ENCODE measurements around the gene ZNF500. TPM values are rescaled to one million over a fixed set of nuclear protein-coding genes. Genes with fewer than 3 reads are reported as not detected.

ZNF500 gene
- total and polyA plus RNA-seq, 2 donors from 2014 or later: 4.9 to 18.3 TPM

DNA sequence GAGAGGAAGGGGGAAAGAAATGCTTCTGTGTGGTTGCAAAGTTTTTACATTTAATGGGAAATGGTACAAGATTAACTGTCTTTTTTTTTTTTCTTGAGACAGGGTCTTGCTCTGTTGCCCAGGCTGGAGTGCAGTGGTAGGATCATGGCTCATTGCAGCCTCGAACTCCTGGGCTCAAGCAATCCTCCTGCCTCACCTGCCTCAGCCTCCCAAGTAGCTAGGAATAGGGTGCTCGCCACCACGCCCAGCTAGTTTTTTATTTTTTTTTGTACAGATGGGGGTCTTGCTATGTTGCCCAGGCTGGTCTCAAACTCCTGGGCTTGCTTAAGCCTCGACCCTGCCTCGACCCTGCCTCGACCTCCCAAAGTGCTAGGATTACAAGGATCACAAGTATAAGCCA lies 39.3 kb upstream of the ZNF500 start:
- H3K27me3 ChIP-seq (ENCODE audit: control insufficient read depth, insufficient read depth, low read length): no peaks in the 10 kb centered on the region
- H3K9me3 ChIP-seq (ENCODE audit: control insufficient read depth in 2 of 3, insufficient read depth in 1 of 3, low read length in 3 of 3): no peaks in the 10 kb centered on the region
- peaks cover 4 to 15% (median 8%) of the 10 kb centered on the region in 3 donors for H3K36me3 ChIP-seq (ENCODE audit: control insufficient read depth in 2 of 3, insufficient read depth in 3 of 3, low read length in 3 of 3)
- no peak overlapping the region for H3K27ac ChIP-seq (ENCODE audit: low read depth in 2 of 2, low read length in 2 of 2)
- intact Hi-C loops (cut with DNase I): no loop called here
- H3K4me3 ChIP-seq (ENCODE audit: low read length in 3 of 3): no peak overlapping the region
- TF ChIP-seq, protein P1, sequence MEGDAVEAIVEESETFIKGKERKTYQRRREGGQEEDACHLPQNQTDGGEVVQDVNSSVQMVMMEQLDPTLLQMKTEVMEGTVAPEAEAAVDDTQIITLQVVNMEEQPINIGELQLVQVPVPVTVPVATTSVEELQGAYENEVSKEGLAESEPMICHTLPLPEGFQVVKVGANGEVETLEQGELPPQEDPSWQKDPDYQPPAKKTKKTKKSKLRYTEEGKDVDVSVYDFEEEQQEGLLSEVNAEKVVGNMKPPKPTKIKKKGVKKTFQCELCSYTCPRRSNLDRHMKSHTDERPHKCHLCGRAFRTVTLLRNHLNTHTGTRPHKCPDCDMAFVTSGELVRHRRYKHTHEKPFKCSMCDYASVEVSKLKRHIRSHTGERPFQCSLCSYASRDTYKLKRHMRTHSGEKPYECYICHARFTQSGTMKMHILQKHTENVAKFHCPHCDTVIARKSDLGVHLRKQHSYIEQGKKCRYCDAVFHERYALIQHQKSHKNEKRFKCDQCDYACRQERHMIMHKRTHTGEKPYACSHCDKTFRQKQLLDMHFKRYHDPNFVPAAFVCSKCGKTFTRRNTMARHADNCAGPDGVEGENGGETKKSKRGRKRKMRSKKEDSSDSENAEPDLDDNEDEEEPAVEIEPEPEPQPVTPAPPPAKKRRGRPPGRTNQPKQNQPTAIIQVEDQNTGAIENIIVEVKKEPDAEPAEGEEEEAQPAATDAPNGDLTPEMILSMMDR (IDR thresholded peaks at IDR 0.05; ENCODE audit: borderline replicate concordance, extremely low read depth, insufficient read depth): no peak
- H3K4me1 ChIP-seq (ENCODE audit: control insufficient read depth in 2 of 3, insufficient read depth in 2 of 3, low read depth in 1 of 3, low read length in 3 of 3): peaks cover 0 to 5% (median 0%) of the 10 kb centered on the region in 3 donors
- no peak overlapping the region for H3K9ac ChIP-seq (ENCODE audit: low read length in 3 of 3)
- FAIRE-seq: no peak
- DNase-seq: no peak

DNA sequence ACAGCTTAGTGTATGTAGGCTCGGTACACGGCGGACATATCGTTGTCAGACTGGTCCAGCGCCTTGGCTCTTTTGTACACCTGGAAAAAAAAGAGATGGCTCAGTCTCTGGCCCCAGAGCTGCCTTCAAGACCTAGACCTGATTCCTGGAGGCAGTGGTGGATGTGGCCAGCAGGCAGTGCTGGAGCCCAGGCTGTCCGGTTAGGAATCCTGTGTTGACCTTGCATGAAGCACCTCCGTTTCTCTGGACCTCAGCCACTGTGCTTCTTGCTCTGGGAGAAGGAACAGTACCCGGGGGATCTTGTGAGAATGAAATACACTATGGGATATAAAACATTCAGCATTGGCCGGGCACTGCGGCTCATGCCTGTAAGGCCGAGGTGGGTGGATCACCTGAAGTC lies 38.3 kb upstream of the ZNF500 start:
- TF ChIP-seq, protein P1 (IDR thresholded peaks at IDR 0.05; ENCODE audit: borderline replicate concordance, extremely low read depth, insufficient read depth): no peak
- FAIRE-seq: no peak
- Histone ChIP-seq H3K27me3 (ENCODE audit: control insufficient read depth, insufficient read depth, low read length) (no peaks in the 10 kb centered on the region), H3K27ac (ENCODE audit: low read depth in 2 of 2, low read length in 2 of 2) (no peak overlapping the region), H3K9me3 (ENCODE audit: control insufficient read depth in 2 of 3, insufficient read depth in 1 of 3, low read length in 3 of 3) (no peaks in the 10 kb centered on the region), H3K4me3 (ENCODE audit: low read length in 3 of 3) (no peak overlapping the region), H3K36me3 (ENCODE audit: control insufficient read depth in 2 of 3, insufficient read depth in 3 of 3, low read length in 3 of 3) (peaks cover 4 to 14% (median 8%) of the 10 kb centered on the region in 3 donors), H3K4me1 (ENCODE audit: control insufficient read depth in 2 of 3, insufficient read depth in 2 of 3, low read depth in 1 of 3, low read length in 3 of 3) (peaks cover 0 to 14% (median 0%) of the 10 kb centered on the region in 3 donors), H3K9ac (ENCODE audit: low read length in 3 of 3) (no peak overlapping the region)
- intact Hi-C loops (cut with DNase I): no loop called here
- DNase-seq: no peak

DNA sequence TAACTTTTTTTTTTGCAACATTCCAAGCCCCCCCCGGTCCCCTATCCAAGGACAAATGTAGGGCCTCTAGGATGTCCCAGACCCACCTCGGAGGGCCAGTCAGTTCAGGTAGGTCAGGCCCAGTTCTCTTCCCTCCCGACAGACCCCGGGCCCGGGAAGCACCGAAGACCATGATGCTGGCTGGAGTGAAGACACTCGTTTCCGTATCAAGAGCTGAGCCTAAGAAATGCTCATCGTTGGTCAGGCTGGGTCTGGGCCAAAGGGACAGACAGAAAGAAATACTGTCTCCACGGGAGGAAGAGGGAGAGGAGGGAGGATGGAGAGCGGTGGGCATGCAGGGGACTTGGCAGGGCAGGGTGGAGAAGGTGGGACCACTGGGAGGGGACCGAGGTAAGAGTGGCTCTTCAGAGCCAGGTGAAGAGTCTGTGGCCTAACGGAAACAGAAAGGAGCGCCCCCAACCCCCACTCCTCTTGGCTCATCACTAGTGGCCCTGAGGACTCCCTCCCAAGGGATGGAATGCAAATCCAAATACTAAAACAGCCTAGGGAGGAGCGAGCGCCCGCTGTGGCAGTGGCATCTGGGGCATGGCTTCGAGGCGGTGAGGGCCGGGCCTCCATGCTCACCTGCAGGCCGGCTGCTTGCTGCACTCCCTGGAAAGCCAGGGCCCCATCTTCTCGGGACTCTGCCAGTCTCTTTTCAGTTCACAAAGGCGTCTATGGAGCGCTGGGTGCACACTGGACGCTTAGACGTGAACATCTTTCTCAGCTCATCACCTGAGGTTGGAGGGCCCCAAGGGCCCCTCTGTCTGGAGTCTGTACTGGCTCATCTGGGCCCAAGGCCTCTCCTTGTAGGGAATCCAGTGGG lies 37.2 kb upstream of the ZNF500 start:
- H3K9ac ChIP-seq (ENCODE audit: low read length in 3 of 3): no peak overlapping the region
- H3K9me3 ChIP-seq (ENCODE audit: control insufficient read depth in 2 of 3, insufficient read depth in 1 of 3, low read length in 3 of 3): no peaks in the 10 kb centered on the region
- TF ChIP-seq, protein P1 (IDR thresholded peaks at IDR 0.05; ENCODE audit: borderline replicate concordance, extremely low read depth, insufficient read depth): no peak
- H3K4me3 ChIP-seq (ENCODE audit: low read length in 3 of 3): no peak overlapping the region
- intact Hi-C loops (cut with DNase I): no loop called here
- H3K27me3 ChIP-seq (ENCODE audit: control insufficient read depth, insufficient read depth, low read length): no peaks in the 10 kb centered on the region
- H3K4me1 ChIP-seq (ENCODE audit: control insufficient read depth in 2 of 3, insufficient read depth in 2 of 3, low read depth in 1 of 3, low read length in 3 of 3): peaks cover 0 to 14% (median 0%) of the 10 kb centered on the region in 3 donors
- no peak overlapping the region for H3K27ac ChIP-seq (ENCODE audit: low read depth in 2 of 2, low read length in 2 of 2)
- peaks cover 6 to 17% (median 8%) of the 10 kb centered on the region in 3 donors for H3K36me3 ChIP-seq (ENCODE audit: control insufficient read depth in 2 of 3, insufficient read depth in 3 of 3, low read length in 3 of 3)
- FAIRE-seq (no peak), DNase-seq (peak in 2 of 5 donors; percentile 44 to 71)
